Keratinocyte (primary cell): Measurements from ENCODE around the gene TFCP2L1. TPM values are rescaled to one million over a fixed set of nuclear protein-coding genes. Genes with fewer than 3 reads are reported as not detected.

Experiments used
- DNase-seq: peaks from one replicate; pipeline ENCODE4 v3.0.0-alpha.2; 2011; ENCODE audit warnings: low read depth, missing footprints, low spot score
- FAIRE-seq: peaks from 2 replicates; lab custom pipeline; 2011; peaks lifted over from hg19 to GRCh38; lab: Jason Lieb, UNC
- H2AFZ ChIP-seq: 2 replicates; pipeline ENCODE4 v1.6.0; 2012; ENCODE audit warnings: low read length, control low read depth, inconsistent platforms; ENCODE audit not compliant: control insufficient read depth
- H3K27ac ChIP-seq: 2 replicates; pipeline ENCODE4 v1.5.1; 2011; ENCODE audit warnings: low read length; ENCODE audit not compliant: control insufficient read depth, insufficient read depth
- H3K27me3 ChIP-seq: 3 replicates; pipeline ENCODE4 v1.6.0; 2011; ENCODE audit warnings: low read length; ENCODE audit not compliant: control insufficient read depth, insufficient read depth; ENCODE audit errors: extremely low read depth
- H3K36me3 ChIP-seq, 2 experiments: 2 replicates in 1 of 2; 3 replicates in 1 of 2; pipeline ENCODE4 v1.5.1; 2011; ENCODE audit warnings: low read length in 2 of 2, mild to moderate bottlenecking in 1 of 2; ENCODE audit not compliant: control insufficient read depth in 2 of 2, insufficient read depth in 2 of 2; ENCODE audit errors: extremely low read depth in 1 of 2
- H3K4me1 ChIP-seq: 3 replicates; pipeline ENCODE4 v1.5.1; 2011; ENCODE audit warnings: low read length; ENCODE audit not compliant: control insufficient read depth, insufficient read depth; ENCODE audit errors: extremely low read depth
- H3K4me2 ChIP-seq: 3 replicates; pipeline ENCODE4 v1.6.0; 2011; ENCODE audit warnings: low read depth, low read length; ENCODE audit not compliant: control insufficient read depth, insufficient read depth; ENCODE audit errors: extremely low read depth
- H3K4me3 ChIP-seq, 3 experiments: fragments of 200-600 bp in 1 of 3; sonication (generic) in 1 of 3; 2 replicates in 2 of 3; 3 replicates in 1 of 3; pipeline ENCODE4 v1.5.1; 2011 to 2016; ENCODE audit warnings: low read length in 3 of 3, mild to moderate bottlenecking in 3 of 3, control low read depth in 2 of 3, inconsistent platforms in 1 of 3, low read depth in 1 of 3, mixed read lengths in 1 of 3, mixed run types in 1 of 3, moderate library complexity in 1 of 3; ENCODE audit not compliant: control insufficient read depth in 2 of 3, insufficient read depth in 2 of 3; ENCODE audit errors: extremely low read depth in 1 of 3
- H3K79me2 ChIP-seq: 2 replicates; pipeline ENCODE4 v1.6.0; 2012; ENCODE audit warnings: low read length; ENCODE audit not compliant: control insufficient read depth, insufficient read depth
- H3K9ac ChIP-seq: 3 replicates; pipeline ENCODE4 v1.6.0; 2011; ENCODE audit warnings: low read length; ENCODE audit not compliant: control insufficient read depth, insufficient read depth; ENCODE audit errors: extremely low read depth
- H3K9me1 ChIP-seq: 3 replicates; pipeline ENCODE4 v1.6.0; 2011; ENCODE audit warnings: low read length; ENCODE audit not compliant: control insufficient read depth, insufficient read depth; ENCODE audit errors: extremely low read depth
- H3K9me3 ChIP-seq: 2 replicates; pipeline ENCODE4 v1.5.1; 2012; ENCODE audit warnings: low read depth, low read length; ENCODE audit not compliant: control insufficient read depth
- H4K20me1 ChIP-seq: 3 replicates; pipeline ENCODE4 v1.6.0; 2011; ENCODE audit warnings: low read length; ENCODE audit not compliant: control insufficient read depth, insufficient read depth; ENCODE audit errors: extremely low read depth
- EZH2 ChIP-seq: IDR thresholded peaks from one replicate; pipeline ENCODE4 v1.6.1; 2012; ENCODE audit warnings: inconsistent platforms, mild to moderate bottlenecking, low read length, moderate library complexity
- dilution Hi-C: fragments of 300-500 bp; cut with MboI; formaldehyde crosslinking; loops from one replicate; pipeline ENCODE4 v1.7.0; 2020; ENCODE audit warnings: low sequenced_read_pairs; ENCODE audit not compliant: extremely low pct_ligation_motif_present
- polyA plus RNA-seq, 5 experiments: library from polyadenylated mRNA; depleted of rRNA in 3 of 5; stranded (reverse) in 3 of 5; stranded (forward) in 1 of 5; unstranded in 1 of 5; fragments of >200 nt; gene quantifications; 1 replicate in 1 of 5; 2 replicates in 3 of 5; 3 replicates in 1 of 5; pipeline versions ENCODE4 v1.2.1 to v1.2.3, GENCODE V29; 2011 to 2012; ENCODE audit warnings: missing spikeins in 2 of 5, low read depth in 1 of 5, low replicate concordance in 1 of 5
- TF ChIP-seq, protein P1 (sequence below), 3 experiments: IDR thresholded peaks in 1 of 3; conservative IDR thresholded peaks in 1 of 3; optimal IDR thresholded peaks in 1 of 3; 2 replicates in 2 of 3; 3 replicates in 1 of 3; pipeline versions ENCODE3 to v1.5.1; 2011; ENCODE audit warnings: low read length in 3 of 3, mild to moderate bottlenecking in 3 of 3, moderate library complexity in 2 of 3, control low read depth in 1 of 3, inconsistent platforms in 1 of 3; ENCODE audit not compliant: insufficient read depth in 2 of 3; ENCODE audit errors: extremely low read depth in 1 of 3

Gene TFCP2L1
- polyA plus RNA-seq, 1 donor (not counting 4 experiments of a cell fraction or from before 2014, with no cell fraction given), result 29.4 TPM

- Histone ChIP-seq H3K79me2 (peaks cover 52% of the 10 kb centered on the region), H3K9me3 (no peaks in the 10 kb centered on the region), H3K9me1 (peaks cover 3% of the 10 kb centered on the region), H3K36me3 (peaks cover 0 to 7% of the 10 kb centered on the region in 2 experiments), H2AFZ (no peak overlapping the region), H3K4me3 (no peak overlapping the region), H3K4me1 (peaks cover 2% of the 10 kb centered on the region), H3K4me2 (no peak overlapping the region), H3K27me3 (no peaks in the 10 kb centered on the region), H3K9ac (no peak overlapping the region), H3K27ac (no peak overlapping the region), H4K20me1 (peaks cover 1% of the 10 kb centered on the region)
- dilution Hi-C loops, result no loop called here
- FAIRE-seq (no peak), DNase-seq (no peak)
- TF ChIP-seq EZH2, result no peak
- TF ChIP-seq, protein P1, sequence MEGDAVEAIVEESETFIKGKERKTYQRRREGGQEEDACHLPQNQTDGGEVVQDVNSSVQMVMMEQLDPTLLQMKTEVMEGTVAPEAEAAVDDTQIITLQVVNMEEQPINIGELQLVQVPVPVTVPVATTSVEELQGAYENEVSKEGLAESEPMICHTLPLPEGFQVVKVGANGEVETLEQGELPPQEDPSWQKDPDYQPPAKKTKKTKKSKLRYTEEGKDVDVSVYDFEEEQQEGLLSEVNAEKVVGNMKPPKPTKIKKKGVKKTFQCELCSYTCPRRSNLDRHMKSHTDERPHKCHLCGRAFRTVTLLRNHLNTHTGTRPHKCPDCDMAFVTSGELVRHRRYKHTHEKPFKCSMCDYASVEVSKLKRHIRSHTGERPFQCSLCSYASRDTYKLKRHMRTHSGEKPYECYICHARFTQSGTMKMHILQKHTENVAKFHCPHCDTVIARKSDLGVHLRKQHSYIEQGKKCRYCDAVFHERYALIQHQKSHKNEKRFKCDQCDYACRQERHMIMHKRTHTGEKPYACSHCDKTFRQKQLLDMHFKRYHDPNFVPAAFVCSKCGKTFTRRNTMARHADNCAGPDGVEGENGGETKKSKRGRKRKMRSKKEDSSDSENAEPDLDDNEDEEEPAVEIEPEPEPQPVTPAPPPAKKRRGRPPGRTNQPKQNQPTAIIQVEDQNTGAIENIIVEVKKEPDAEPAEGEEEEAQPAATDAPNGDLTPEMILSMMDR (optimal IDR thresholded peaks at IDR 0.05 in 1 of 3, IDR thresholded peaks at IDR 0.05 in 1 of 3, conservative IDR thresholded peaks at IDR 0.05 in 1 of 3; ENCODE audit: extremely low read depth in 1 of 3, insufficient read depth in 2 of 3, low read length in 3 of 3), result no peak
Observed at GRCh38 chr2:121254748-121255147, 30.3 kb downstream of the TFCP2L1 start.

DNA sequence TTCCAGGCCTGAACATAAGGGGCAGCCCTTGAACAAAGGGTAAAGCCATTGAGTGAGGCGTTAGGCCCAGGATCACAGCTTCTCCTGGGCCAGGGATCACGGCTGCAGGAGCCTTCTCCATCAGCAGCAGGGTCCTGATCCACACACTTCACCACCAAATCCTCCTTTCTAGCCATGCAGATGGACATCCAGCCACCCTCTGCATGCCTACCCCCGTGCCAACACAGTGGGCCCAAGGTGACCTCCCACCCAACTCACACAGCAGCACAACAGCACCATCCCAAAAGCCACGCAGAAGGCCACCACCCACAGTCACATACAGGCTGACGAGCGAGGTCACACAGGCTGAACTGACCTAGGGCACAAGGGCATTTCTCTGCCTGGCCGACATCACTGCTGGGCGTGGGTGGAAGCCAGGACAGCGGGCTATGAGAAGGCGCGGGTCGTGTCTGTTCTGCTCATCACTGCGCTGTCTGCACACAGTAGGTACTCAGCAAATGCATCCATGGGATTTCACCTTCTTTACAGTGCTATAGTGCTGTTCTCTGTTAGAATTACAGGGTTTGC, 31.2 kb downstream of the TFCP2L1 start:
- TF ChIP-seq EZH2, result no peak
- TF ChIP-seq, protein P1 (optimal IDR thresholded peaks at IDR 0.05 in 1 of 3, IDR thresholded peaks at IDR 0.05 in 1 of 3, conservative IDR thresholded peaks at IDR 0.05 in 1 of 3; ENCODE audit: extremely low read depth in 1 of 3, insufficient read depth in 2 of 3, low read length in 3 of 3), result no peak
- peaks cover 51% of the 10 kb centered on the region for H3K79me2 ChIP-seq
- peaks cover 2% of the 10 kb centered on the region for H3K4me1 ChIP-seq
- no peak for DNase-seq
- no peak for FAIRE-seq
- H3K36me3 ChIP-seq, result peaks cover 4 to 9% of the 10 kb centered on the region in 2 experiments
- H3K9me1 ChIP-seq, result peaks cover 3% of the 10 kb centered on the region
- no peak overlapping the region for H3K4me3 ChIP-seq
- H2AFZ ChIP-seq, result no peak overlapping the region
- H3K9me3 ChIP-seq, result no peaks in the 10 kb centered on the region
- no peak overlapping the region for H3K27ac ChIP-seq
- no peak overlapping the region for H3K4me2 ChIP-seq
- dilution Hi-C loops, result no loop called here
- no peak overlapping the region for H3K9ac ChIP-seq
- peaks cover 3% of the 10 kb centered on the region for H4K20me1 ChIP-seq
- H3K27me3 ChIP-seq, result no peaks in the 10 kb centered on the region
